RPMI8226 (cell line): ENCODE measurements around the gene SHANK2.

Experiments
- DNase-seq: peaks from one replicate; pipeline ENCODE4 v3.0.0-alpha.2; 2015

The SHANK2 gene

DNA sequence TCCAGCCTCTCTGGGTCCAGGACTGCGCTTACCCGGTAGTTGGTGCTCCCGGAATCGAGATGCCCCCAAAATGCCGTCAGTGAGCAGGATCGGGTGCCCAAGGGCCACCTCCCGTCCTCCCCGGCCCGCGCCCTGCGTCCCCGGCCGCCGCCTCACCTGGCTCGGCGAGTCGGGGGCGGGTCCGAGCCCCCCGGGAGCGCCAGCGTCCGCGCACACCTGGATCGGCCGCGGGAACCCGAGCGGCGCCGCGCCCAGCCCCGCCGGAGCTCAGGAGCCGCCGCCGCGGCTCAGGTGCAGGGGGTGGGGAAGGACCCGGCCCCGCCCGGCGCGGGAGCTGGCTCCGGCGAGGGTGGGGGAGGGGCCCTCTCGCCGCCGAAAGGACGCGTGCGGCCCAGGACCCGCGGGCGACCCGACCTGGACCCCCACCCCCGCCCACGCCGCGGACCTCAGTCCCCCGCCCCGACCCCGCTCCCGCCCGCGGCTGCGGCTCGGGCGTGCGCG, at the start of gene SHANK2:
Gene SHANK2, minus strand, starts transcription at position 309 of the 501 bp plus-strand sequence. CDS start 105,251 bp downstream, outside the sequence.
- DNase-seq = peak; percentile 30

GRCh38 chr11:71301858-71302533, 49.6 kb upstream of the SHANK2 start:
- DNase-seq = no peak

GRCh38 chr11:71301046-71301857, 48.9 kb upstream of the SHANK2 start:
- no peak for DNase-seq

DNA sequence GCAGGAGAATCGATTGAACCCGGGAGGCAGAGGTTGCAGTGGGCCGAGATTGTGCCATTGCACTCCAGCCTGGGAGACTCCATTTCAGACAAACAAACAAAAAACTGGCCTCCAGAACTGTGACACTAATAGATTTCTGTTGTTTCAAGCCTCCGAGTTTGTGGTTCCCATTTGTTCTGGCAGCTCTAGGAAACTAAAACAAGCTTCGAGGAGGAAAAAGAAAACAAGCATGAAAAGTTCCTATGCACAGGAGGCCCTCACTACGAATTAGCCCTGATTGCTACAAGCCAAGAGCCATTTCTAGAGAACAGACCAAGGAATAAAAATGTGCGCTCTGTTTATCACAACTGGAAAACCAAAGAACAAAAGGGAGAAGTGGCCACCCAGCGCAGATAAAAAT, 47.8 kb upstream of the SHANK2 start:
- no peak for DNase-seq

DNA sequence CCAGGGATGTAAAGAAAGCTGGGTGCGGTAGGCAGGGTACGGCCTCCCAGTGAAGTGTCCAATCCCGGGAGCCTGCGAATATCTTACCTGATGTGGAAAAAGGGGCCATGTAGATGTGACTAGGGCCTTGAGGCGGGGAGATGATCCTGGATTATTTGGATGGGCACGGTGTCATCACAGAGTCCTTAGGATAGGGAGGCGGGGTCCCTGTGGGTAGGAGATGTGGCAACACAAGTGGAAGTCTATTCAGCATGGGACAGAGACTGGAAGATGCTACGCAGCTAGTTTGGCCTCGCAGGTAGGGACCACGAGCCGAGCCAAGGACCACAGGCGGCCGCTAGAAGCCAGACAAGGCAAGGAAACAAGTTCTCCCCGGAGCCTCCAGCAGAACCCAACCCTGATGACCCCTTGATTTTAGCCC, 46.4 kb upstream of the SHANK2 start:
- no peak for DNase-seq

- no peak for DNase-seq
These were observed 45.7 kb upstream of the SHANK2 start for GRCh38 chr11:71298016-71298550.

- DNase-seq = no peak
These were observed 42.6 kb upstream of the SHANK2 start for GRCh38 chr11:71294846-71295600.

DNA sequence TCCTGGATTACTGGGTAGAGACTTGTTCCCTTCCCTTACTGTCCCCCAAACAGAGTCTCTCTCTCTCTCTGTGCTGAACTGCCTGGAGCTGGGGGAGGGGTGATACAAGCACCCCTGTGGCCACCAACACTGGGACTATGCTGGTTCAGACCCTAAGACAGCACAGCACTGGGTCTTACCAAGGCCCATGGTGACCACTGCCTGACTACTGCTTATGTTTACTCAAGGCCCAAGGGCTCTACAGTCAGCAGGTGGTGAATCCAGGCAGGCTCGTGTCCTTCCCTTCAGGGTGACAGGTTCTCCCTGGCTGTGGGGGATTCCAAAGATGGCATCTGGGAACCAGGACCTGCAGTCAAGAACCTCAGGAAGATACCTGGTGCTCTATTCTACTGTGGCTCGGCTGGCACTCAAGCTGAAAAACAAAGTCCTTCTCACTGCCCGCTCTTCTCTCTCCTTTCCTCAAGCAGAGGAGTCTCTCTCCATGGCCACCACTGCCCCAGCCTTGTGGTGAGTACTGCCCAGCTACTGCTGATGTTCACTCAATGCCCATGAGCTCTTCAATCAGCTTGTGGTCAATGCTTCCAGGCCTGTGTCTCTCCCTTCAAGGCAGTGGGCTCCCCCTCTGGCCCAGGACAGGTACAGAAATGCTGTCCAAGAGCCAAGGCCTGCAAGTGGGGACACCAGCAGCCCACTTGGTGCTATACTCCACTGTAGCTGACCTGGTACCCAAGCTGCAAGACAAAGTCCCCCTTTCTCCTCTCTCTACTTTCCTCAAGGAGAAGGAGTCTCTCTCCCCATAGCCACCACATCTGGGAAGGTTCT, 41.8 kb upstream of the SHANK2 start:
- DNase-seq = no peak

DNA sequence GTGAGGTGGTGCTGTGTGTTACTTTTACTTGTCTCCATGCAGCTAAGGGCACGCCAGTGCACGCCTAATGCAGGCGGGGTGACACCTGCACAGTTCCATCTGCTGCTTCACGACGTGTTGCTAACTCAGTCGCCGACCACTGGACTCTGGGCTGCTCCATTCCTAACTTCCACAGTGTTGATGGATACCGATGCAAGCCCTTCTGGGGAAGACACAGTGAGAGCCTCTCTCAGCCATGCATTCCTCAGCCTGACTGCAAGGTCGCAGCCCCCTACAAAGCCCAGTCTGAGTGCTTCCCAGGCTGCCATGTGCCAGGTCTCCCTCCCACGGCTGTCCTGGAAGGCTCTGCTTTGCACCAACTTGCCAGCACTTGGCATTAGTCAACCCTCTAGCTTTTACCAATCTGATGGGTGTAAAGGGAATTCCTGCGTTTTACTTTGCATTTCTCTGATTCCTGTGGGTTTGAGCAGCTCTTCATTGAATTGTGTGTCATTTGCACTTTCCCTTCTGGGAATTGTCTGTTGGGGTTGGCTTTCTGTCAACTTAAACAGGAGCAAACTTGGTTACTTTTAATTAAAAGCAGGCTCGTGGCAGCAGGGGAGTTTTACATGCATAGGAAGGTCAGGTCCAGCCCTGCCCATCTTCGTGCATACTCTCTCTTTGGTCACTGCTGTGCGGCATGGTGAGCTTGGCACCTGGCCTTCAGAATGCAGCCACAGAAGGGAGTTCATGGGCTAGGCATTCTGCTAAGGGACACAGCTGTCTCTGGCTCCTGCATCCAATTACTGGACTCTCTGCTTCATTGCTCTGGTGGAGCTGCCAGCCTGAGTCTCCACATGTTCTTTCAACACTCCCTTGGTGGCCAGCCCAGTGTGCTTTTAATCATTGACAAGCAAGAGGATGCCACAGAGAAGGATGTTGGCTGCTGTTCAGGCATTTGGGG, 34.6 kb upstream of the SHANK2 start:
- no peak for DNase-seq

- DNase-seq = no peak
These were observed 32.7 kb upstream of the SHANK2 start for GRCh38 chr11:71285111-71285510.

DNA sequence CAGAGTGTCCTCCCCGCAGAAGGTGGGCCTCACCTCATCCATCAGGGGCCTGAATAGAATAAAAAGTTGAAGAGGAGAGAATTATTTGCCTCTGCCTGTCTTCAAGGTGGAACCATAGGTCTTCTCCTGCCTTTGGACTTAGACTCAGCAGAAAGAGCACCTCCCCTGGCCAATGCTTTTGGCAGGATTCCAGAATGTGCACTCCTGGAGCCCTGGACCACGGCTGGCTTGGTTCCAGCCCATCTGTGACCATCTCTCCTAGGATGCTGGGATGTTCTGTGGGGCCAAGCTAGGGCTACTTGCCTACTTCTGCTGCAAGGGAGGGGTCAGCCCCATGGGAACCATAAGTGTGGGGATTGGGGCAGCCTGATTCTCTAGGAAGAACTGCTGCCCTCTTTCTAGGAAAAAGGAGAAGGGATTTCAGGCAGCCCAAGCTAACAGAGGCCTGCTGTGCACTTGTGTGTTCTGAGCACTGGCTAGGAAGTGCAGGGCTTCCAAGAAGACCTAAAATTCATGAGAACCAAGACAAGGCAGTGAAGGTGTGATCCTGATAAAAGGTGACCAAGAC, 32.2 kb upstream of the SHANK2 start:
- peak; percentile 77 for DNase-seq

DNA sequence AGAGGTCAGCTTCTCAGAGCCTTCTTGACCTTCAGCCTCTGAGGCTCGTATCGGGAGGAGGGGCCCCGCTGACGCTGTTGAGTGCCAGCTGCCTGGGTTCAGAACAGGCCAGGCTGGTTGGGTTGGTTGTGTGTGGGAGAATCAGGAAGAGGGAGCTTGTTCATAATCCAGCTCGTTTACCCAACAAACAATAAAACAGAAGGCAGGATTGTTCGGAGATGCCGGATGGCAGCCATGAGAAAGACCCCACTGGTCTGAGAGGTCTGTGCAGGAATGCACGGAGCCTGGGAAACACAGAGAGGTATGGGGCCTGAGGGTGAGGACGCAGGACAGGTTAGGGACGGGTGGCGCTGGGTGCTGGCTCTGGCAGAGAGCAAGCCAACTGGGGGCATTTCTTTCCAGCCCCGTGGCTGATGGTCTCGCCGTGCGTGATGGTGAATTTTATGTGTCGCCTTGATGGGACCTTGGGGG, 31.6 kb upstream of the SHANK2 start:
- no peak for DNase-seq

- DNase-seq = no peak
These were observed 30.4 kb upstream of the SHANK2 start for GRCh38 chr11:71282581-71283351.

- DNase-seq = no peak
These were observed 29.5 kb upstream of the SHANK2 start for GRCh38 chr11:71281831-71282230.

- no peak for DNase-seq
These were observed 28.8 kb upstream of the SHANK2 start for GRCh38 chr11:71281204-71281603.

- DNase-seq = no peak
These were observed 27.7 kb upstream of the SHANK2 start for GRCh38 chr11:71279916-71280645.

DNA sequence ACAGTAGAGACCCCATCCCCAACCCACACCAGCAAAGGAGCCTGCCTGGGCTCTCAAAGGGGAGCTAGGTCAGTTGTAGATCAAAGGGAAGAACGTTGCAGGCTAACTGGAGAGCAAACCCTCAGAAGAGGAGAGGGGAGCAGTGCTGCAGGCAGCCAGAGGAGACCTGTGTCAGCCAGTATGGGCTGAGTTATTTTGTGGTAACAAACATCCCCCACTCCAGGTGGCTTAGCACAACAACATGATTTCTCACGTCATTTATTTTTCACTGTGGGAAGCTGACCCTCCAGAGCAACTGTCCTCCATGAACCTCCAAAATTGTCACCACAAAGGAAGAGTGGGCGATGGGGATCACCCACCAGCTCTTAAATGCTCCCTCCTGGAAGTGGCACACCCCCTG, 19.8 kb upstream of the SHANK2 start:
- DNase-seq = no peak

- DNase-seq = no peak
These were observed 17.5 kb upstream of the SHANK2 start for GRCh38 chr11:71269603-71270511.
